ENCODE data around the gene C4orf51. TPM values are rescaled to one million over a fixed set of nuclear protein-coding genes. Genes with fewer than 3 reads are reported as not detected.
A peak's percentile ranks its signal among the peaks of the same experiment; 100 is the strongest.

Gene C4orf51
- total RNA-seq, 1 donor from 2014 or later, result not detected

DNA sequence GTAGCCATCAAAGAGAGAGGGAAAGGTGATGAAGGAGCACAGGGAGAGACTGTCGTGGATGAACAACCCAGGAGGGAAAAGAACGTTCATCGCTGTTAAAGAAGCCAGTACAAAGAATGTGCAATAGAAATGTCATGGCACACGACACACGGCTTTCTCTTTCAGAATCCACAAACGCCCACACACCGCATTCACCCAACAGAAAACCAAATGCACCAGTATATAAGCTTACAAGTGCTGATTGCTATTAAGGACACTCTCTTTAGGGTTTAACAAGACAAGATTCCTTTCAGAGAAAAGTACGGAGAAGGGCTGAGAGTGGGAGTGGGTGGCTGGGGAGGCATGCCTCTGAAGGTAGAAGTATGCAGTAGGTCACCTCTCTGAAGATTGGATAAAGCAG, 80.2 kb downstream of the C4orf51 start:
- TF ChIP-seq, protein P1, sequence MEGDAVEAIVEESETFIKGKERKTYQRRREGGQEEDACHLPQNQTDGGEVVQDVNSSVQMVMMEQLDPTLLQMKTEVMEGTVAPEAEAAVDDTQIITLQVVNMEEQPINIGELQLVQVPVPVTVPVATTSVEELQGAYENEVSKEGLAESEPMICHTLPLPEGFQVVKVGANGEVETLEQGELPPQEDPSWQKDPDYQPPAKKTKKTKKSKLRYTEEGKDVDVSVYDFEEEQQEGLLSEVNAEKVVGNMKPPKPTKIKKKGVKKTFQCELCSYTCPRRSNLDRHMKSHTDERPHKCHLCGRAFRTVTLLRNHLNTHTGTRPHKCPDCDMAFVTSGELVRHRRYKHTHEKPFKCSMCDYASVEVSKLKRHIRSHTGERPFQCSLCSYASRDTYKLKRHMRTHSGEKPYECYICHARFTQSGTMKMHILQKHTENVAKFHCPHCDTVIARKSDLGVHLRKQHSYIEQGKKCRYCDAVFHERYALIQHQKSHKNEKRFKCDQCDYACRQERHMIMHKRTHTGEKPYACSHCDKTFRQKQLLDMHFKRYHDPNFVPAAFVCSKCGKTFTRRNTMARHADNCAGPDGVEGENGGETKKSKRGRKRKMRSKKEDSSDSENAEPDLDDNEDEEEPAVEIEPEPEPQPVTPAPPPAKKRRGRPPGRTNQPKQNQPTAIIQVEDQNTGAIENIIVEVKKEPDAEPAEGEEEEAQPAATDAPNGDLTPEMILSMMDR (IDR thresholded peaks at IDR 0.05; ENCODE audit: unreplicated experiment), result no peak
- no peaks in the 10 kb centered on the region for H3K4me1 Mint-ChIP-seq (ENCODE audit: low read depth)
- no peaks in the 10 kb centered on the region for H3K27me3 Mint-ChIP-seq
- peaks cover 28% of the 10 kb centered on the region for H3K36me3 Mint-ChIP-seq (ENCODE audit: insufficient read depth)
- H3K9me3 Mint-ChIP-seq (ENCODE audit: low read depth), result no peaks in the 10 kb centered on the region
- H3K27ac Mint-ChIP-seq, result no peak overlapping the region
- DNase-seq (ENCODE audit: low spot score, unreplicated experiment), result no peak
- no peak overlapping the region for H3K4me3 Mint-ChIP-seq (ENCODE audit: low read depth)

DNA sequence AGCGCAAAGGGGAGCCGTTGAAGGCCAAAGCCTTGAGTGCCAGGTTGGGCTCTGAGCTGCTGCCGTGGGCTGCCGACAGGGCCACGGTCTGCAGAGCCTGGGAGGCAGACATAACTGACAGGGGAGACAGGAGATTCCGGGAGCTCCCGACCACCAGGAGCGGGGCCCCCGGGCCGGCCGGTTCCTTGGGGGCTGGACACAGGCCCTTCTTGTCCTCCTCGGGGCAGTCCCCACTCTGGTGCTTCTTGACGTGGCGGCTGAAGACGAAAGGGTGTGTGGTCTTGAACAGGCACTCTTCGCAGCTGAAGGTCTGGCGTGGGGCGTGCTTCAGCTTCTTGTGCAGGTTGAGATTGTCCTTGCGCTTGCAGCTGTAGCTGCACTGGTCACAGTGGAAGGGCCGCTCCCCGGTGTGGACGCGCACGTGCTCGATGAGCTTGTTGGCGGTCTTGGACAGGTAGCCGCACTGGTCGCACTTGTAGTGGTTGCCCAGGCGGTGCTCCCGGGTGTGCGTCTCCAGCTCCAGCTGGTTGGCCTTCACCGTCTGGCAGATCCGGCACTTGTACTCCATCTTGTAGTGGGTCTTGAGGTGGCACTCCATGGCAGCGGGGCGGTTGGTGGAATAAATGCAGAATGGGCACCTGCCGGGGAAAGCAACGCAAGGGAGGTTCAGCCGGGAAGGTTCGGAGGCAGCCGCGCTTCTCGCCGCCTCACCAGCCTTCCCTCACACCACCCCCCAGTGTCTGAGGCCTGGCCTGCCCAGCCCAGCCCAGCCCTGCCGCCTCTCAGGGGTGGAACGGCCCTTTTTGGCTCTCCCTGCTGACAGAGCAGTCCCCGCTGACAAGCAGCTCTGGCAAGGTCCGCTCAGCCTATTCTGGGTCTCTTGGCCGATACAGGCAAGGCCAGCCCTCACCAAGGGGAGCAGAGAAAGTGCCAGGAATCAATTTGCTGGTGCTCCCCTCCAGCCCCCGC, 81.3 kb downstream of the C4orf51 start:
- no peaks in the 10 kb centered on the region for H3K4me1 Mint-ChIP-seq (ENCODE audit: low read depth)
- H3K9me3 Mint-ChIP-seq (ENCODE audit: low read depth), result no peaks in the 10 kb centered on the region
- TF ChIP-seq, protein P1 (IDR thresholded peaks at IDR 0.05; ENCODE audit: unreplicated experiment), result no peak
- no peak overlapping the region for H3K27ac Mint-ChIP-seq
- no peak for DNase-seq (ENCODE audit: low spot score, unreplicated experiment)
- no peaks in the 10 kb centered on the region for H3K27me3 Mint-ChIP-seq
- H3K36me3 Mint-ChIP-seq (ENCODE audit: insufficient read depth), result peaks cover 34% of the 10 kb centered on the region
- no peak overlapping the region for H3K4me3 Mint-ChIP-seq (ENCODE audit: low read depth)

DNA sequence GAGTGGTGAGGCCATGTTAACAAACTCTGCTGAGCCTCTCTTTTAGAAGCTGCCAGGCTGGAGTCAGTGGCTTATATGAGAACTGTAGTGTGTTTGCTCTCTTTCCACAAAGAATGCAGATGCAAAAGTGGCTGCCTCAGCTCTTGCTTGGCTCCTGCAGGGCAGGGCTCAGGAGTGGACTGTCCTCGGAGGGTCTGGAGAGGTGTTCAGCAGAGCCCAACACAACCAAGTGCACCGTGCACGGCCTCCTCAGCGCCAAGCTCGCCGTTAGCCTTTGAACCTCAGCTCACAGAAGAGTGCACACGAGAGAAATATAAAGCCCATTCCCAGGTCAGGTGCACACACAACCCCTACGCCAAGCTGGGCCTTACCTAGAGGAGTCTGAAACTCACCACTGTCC, 82.8 kb downstream of the C4orf51 start:
- no peak overlapping the region for H3K4me3 Mint-ChIP-seq (ENCODE audit: low read depth)
- peak overlapping the region; percentile 47 for H3K27ac Mint-ChIP-seq
- no peak for DNase-seq (ENCODE audit: low spot score, unreplicated experiment)
- H3K27me3 Mint-ChIP-seq, result no peaks in the 10 kb centered on the region
- TF ChIP-seq, protein P1 (IDR thresholded peaks at IDR 0.05; ENCODE audit: unreplicated experiment), result no peak
- no peaks in the 10 kb centered on the region for H3K4me1 Mint-ChIP-seq (ENCODE audit: low read depth)
- H3K36me3 Mint-ChIP-seq (ENCODE audit: insufficient read depth), result peaks cover 38% of the 10 kb centered on the region
- no peaks in the 10 kb centered on the region for H3K9me3 Mint-ChIP-seq (ENCODE audit: low read depth)

DNA sequence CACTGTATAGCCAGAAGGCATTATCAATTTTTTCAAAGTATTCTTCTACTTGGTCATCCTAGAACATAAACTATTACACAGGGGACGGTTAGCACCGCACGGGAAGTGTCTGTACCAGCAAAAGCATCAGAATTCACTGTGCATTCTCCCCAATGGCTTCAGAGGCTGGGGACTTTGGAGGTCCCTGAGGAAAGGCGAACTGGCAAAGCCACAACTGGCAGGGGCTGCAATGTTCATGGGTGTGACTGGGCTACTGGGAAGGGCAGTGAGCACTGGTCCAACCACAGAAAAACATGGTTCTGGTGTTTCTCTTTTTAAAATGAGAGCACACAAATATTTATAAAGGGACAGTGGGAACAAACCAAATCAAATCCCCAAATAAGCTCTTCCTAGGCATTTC, 83.5 kb downstream of the C4orf51 start:
- no peak for DNase-seq (ENCODE audit: low spot score, unreplicated experiment)
- H3K36me3 Mint-ChIP-seq (ENCODE audit: insufficient read depth), result peaks cover 40% of the 10 kb centered on the region
- H3K9me3 Mint-ChIP-seq (ENCODE audit: low read depth), result no peaks in the 10 kb centered on the region
- no peak overlapping the region for H3K4me3 Mint-ChIP-seq (ENCODE audit: low read depth)
- TF ChIP-seq, protein P1 (IDR thresholded peaks at IDR 0.05; ENCODE audit: unreplicated experiment), result no peak
- H3K4me1 Mint-ChIP-seq (ENCODE audit: low read depth), result no peaks in the 10 kb centered on the region
- no peaks in the 10 kb centered on the region for H3K27me3 Mint-ChIP-seq
- no peak overlapping the region for H3K27ac Mint-ChIP-seq

DNA sequence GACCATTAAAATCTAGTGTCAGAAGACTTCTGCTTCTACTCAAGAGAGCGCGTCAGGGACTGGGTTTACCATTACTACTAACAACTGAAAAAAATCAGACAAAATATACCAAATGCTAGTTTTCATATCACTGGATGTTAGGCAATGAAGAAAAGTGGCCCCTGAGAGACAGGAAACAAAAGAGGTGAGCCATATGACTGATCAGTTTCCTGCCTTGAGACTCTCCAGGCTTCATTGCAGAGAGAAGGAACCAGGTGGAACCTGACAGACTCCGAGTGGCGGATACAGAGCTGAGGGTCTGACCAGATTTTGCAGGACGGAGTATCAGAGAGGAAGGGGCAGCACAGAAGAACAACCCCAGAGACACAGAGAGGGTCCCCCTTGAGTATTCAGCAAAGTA, 86.3 kb downstream of the C4orf51 start:
- Mint-ChIP-seq H3K27me3 (no peaks in the 10 kb centered on the region), H3K36me3 (ENCODE audit: insufficient read depth) (peaks cover 28% of the 10 kb centered on the region), H3K27ac (no peak overlapping the region)

More for the DNA sequence above, 86.3 kb downstream of the C4orf51 start:
- no peak for DNase-seq (ENCODE audit: low spot score, unreplicated experiment)
- Mint-ChIP-seq H3K4me1 (ENCODE audit: low read depth) (no peaks in the 10 kb centered on the region), H3K4me3 (ENCODE audit: low read depth) (no peak overlapping the region), H3K9me3 (ENCODE audit: low read depth) (no peaks in the 10 kb centered on the region)
- TF ChIP-seq, protein P1 (IDR thresholded peaks at IDR 0.05; ENCODE audit: unreplicated experiment), result no peak

All from progenitor cell of endocrine pancreas (in vitro differentiated cells).